Measurements from ENCODE around the gene ZC3H8.

ZC3H8 gene

DNA sequence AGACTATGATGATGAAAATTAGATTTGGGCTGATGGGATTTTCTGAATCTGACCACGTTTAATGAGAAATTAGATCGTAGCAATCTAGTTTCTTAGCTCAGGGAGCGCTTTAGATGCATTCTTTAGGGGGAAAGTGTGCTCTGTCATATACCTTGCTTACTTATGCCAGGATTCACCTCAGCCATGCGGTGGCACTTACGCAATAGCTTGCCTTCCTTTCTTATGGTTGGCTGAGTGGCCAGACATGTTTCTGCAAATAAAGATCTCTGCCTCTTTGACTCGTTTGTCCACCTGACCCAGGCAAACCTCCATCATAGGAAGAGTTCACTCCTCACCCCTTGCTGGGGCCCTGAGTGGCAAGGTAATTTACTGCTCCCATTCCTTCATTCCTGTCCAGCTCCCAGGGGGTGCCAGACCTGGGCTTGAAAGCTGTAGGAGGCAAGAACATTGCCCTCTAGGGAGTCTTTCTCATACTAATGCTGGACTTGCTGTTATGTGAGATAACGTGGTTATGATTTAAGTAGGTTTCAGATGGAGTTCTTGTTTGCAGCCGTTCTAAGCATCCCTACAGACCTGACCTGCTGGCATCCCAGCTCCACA, 59.6 kb downstream of the ZC3H8 start:
- no peak for DNase-seq (ENCODE audit: low read depth, low spot score)

DNA sequence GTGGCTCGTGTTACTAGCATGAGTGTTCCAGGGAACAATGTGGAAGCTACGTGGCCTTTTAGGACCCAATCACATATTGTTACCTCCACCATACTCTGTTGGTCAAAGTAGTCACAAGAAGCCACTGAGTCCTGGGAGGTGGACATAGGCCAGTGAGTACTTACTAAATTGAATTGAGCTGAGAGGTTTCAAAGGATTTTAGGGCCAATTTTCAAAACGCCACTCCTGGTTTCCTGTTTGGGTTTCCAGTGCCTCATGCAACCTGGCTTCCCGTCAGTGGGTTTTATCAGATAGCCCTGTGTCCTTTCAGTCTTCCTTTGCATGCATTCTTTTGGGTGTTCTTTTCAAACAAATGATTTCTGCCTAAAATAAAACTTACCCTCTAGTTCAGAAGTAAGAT, 60.4 kb downstream of the ZC3H8 start:
- no peak for DNase-seq (ENCODE audit: low read depth, low spot score)

DNA sequence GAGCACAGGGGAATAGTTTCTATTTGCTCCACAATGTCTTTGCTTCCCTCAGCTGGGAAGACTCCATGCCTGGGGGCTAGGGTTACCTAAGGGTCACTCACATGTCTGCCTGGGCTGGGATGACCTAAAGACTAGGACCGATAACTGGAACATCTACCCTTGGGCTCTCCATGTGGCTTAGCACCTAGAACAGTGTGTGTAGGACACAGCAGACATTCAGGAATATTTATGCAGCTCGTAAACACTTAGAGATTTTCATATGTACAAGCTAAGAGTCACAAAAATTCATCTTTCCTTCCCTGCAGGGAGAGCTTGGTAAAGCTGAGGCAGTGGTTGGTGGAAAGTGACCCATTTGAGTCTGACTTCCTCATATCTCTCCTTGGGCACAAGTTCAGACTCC, 60.8 kb downstream of the ZC3H8 start:
- no peak for DNase-seq (ENCODE audit: low read depth, low spot score)

DNA sequence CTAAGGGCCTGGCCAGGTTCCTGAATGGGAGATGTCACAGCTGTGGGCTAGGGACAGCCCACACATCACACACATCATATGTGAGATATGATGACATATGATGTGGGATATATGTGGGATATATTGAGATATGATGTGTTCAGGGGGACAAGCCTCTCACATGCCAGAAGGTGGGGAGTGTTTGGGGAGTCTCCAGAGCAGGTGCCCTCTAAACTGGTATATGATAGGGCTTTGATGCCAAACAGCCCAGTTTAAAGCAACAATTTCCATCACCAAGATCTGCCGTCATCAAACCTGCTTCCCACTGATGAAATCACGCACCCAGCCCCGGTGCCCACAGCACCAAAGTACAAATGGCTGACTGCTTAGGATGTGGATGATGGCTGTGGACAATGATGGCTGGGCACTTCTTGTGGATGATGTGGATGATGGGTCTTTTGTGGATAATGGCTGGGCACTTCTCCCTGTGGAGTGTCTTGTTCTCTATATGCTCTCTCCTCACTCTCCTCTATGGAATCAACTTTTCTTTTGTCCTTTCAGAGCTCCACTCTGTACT, 65.8 kb downstream of the ZC3H8 start:
- DNase-seq (ENCODE audit: low read depth, low spot score), result no peak

DNA sequence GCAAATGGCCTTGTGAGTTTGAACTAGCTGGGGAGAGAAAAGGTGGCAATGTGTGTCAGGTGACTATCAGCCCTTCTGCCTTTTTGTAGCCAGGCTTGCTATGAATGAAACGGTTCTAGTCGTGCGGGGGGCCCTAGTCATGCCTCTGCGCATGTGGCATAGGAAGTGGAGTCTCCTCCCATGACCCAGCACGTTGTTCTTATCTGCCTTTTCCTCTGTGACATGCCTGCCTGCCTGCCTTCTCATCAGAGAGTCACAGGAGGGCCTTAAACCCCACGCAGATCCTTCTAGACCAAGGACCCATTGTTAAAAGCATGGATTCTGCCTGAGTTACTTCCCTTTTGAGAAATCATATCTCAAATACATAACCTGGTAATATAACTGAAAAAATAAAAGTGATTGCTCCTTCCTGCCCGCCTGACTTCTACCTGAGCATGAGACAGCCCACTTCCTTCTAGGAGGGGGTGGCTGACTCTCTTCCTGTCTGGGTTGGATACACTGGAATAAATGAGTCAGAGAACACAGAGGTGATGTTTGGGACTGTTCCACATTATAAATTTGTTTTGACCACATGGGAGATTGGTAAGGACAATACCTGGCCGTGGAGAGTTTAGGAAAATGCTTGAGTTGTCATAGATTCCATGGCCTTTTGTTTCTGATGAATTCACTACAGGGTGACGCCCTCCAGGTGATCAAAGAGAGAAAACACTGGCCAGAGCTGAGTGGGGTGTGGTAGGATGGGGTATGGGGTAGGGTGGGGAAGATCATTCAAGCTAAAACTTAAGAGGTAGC, 66.8 kb downstream of the ZC3H8 start:
- no peak for DNase-seq (ENCODE audit: low read depth, low spot score)

DNA sequence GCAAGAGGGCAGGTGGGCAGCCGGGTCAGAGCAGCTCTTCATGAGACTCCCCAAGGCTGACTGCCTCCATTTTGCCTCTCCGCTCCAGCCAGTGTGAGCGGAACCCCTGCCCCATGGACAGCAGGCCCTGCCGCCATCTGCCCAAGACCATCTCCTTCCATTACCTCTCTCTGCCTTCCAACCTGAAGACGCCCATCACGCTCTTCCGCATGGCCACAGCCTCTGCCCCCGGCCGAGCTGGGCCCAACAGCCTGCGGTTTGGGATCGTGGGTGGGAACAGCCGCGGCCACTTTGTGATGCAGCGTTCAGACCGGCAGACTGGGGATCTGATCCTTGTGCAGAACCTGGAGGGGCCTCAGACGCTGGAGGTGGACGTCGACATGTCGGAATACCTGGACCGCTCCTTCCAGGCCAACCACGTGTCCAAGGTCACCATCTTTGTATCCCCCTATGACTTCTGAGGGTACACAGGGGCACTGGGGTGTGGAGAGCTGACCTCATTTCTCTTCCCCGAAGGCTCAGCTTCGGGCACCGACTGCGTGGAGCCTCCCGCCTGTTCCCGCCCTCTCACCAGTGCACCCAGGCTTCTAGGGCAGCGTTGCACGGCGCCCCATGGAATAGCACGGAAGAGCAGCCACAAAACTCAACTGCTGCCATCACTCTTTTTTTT, 67.7 kb downstream of the ZC3H8 start:
- no peak for DNase-seq (ENCODE audit: low read depth, low spot score)

DNA sequence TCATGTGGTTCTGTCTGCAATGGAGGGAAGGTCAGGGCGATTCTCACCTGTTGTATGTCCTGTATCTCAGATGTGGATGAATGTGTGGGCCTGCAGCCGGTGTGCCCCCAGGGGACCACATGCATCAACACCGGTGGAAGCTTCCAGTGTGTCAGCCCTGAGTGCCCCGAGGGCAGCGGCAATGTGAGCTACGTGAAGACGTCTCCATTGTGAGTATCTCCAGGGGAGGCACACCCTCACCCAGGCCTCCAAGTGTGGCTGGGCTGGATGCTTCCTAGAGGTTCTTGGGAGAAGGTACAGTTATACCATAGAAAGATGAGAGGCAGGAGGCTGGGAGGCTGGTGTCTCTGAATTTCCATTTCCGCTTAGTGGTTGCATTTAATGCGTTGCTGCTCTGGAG, 69.7 kb downstream of the ZC3H8 start:
- no peak for DNase-seq (ENCODE audit: low read depth, low spot score)

DNA sequence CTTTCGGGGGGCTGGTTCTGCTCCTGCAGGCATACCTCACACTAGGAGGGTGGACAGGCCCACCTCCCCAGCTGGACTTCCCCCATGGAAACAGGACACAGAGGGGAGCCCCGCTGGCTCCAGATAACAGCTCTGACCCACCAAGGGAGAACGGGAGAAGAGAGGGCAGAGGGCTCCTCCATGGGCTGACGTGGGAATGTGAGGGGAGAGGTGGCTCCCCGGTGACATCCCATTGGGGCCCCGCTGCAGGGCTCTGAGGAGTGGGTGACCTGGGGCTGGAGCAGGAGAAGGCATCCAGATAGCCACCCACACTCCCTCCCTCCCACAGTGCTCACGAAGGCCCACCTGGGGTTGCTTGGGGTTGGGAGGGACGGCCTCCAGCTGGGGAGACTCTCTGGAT, 70.7 kb downstream of the ZC3H8 start:
- no peak for DNase-seq (ENCODE audit: low read depth, low spot score)

DNA sequence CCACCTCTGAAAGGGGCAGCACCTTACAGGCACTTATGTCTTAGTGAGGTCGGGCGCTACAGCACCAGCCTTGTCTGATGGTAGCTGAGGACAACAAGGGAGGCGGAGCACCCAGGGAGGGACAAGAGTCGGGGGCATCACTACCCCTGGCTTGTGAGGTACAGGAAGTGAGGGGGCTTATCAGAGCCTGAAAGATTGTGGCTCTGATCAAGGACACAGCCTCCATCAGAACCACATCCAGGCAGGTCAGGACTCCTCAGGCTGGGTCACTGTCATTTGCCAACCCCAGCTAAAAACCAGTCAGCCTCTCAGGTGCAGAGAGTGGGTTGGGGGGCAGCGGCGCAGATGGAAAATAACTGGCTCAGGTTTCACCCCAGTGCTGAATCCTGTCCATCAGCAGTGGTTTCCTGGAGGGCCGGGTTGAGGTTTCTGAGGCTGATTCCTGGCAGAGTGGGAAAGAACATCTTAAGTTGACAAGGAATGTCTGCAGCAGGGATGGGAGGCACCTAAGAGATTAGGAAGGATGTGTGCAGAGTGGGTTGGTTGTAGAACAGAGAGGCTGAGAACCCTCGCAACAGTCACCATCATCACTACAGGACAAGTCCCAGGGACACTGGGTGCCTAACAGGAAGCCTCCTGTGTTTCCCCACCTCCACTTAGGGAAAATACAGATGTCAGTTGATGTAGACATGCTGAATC, 71.4 kb downstream of the ZC3H8 start:
- no peak for DNase-seq (ENCODE audit: low read depth, low spot score)

DNA sequence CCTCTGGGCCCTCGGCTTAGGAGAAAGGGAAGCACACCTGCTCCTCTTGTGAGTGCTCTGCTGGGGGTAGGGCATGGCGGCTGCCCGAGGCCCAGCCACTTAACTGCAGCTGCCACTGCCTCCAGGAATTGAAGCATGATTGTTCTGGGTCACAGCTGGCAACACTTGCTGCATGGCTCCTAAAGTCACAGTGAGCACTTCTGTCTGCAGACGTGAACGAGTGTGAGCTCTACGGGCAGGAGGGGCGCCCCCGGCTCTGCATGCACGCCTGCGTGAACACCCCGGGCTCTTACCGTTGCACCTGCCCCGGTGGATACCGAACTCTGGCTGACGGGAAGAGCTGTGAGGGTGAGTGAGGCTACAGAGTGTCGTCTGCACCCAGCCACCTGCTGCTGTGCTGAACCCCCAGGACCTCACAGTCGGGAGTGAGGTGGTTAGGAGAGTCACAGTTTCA, 72.2 kb downstream of the ZC3H8 start:
- DNase-seq (ENCODE audit: low read depth, low spot score), result no peak

DNA sequence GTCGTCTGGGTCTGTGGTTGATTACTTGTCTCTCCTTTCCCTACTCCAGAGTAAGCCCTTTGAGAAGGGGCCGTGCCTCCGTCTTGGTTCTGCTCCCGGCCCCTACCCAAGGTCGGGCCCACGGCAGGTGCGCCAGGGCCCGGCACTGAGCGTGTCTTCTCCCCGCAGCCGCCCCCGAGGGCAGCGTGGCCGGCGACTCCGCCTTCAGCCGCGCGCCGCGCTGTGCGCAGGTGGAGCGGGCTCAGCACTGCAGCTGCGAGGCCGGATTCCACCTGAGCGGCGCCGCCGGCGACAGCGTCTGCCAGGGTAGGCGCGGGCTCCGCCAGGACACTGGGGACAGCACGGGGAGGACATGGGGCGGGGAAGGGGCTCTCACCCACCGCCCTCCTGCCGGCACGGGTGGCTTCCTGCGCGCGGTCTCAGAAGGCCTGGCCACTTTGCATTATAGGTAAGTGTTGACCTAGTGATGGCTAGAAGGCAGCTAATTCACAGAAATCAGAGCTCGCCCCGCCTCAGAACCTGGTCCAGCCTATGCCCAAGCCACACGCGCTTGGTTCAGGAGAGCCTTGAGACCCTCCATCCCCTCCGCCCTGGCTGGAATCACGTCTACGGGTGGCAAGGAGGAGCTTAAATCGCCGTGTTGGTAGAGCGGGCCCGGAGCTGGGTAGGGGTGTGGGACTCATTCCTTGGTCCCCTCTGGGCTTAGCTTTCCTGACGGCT, 73.1 kb downstream of the ZC3H8 start:
- DNase-seq (ENCODE audit: low read depth, low spot score), result no peak

DNA sequence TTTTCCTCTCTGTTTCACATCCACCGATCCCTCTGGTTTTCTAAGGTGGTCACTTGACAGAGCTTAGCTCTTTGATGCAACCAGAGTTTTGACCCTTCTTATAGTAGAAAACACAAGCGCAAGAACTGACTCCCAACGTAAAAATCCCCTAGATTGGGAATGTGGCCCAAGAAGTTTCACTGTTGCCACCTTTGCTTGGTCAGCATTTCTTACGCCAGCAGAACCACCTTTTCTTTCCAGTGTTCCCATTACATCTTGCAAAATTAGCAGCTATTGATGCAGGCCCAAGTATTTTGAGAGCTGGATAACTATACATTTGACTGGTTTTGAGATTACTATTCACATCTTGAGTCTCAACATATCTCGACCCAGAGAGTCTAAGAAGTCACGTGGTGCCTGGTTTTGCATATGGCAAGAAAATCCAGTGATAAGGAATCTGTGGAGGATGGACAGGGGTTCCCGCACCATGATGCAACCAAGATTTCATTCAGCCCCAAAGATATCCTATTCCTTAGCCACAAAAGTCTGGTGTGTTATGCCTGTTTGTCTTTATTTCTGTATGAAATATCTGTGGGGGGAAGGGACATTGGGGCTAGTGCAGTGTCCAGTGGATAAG, 78.8 kb downstream of the ZC3H8 start:
- no peak for DNase-seq (ENCODE audit: low read depth, low spot score)

DNA sequence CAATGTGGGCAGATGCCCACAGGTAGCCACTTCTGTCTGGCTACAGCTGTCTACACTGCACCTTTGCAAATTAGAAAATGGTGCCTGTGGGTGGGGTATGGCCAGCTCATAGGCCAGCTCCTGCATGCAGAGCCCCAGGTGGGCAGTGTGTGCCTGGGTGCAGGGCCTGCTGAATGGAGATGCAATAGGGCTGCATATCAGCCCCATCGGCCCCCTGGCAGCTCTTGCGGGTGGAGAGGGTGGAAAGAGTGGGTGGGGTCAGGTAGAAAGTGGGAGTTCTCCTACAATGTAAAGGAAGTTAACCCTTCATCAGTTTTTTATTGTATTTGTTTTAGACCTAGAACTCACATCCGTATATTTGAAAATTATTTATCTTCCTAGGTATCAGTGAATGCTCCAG, 79.5 kb downstream of the ZC3H8 start:
- DNase-seq (ENCODE audit: low read depth, low spot score), result no peak

DNA sequence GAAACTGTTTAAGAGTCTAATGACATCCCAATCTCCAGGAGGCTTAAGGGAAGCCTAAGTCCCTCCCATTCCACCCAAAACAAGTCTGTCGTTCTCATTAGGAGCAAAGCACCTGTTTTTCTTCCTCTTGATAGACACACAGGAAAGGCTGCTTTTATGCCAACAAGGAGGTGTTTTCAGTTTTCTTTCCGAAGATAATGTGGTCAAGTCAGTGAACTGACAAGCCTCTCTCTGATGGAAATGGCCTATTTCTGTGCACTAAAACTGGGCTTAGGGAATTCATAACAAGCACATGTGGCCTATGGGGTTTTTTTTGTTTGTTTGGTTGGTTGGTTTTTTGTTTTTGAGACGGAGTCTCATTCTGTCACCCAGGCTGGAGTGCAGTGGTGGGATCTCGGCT, 80.5 kb downstream of the ZC3H8 start:
- DNase-seq (ENCODE audit: low read depth, low spot score), result no peak

DNA sequence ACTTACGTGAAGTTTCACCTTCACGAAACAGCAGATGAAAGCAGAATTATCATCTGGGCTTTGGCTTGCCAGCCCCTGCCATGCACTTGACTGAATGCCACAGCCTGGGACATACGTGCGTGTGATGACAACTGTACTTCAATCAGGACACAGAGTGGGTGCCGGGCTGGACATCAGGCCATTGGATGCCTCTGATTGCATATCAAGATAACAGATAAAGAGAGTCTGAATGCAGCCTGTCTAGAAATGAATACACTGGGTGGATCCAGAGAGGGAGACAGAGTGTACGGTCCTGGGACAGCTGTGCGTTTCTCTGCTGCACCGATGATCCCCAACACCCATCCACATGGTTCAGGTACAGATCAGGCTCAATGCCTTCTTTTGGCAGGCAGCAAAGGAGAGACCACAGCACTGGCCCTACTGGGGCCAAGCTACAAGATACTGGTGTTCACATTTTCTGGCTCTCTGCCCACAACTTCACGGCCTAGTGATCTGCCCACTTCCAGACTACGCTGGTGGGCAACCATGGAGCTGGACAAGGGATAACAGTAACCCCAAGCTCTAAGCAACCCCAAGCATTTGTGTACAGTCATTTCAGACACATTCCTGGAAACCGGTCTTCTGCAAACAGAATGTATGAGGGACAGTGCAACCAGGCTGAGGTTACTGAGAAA, 81.1 kb downstream of the ZC3H8 start:
- DNase-seq (ENCODE audit: low read depth, low spot score), result no peak

DNA sequence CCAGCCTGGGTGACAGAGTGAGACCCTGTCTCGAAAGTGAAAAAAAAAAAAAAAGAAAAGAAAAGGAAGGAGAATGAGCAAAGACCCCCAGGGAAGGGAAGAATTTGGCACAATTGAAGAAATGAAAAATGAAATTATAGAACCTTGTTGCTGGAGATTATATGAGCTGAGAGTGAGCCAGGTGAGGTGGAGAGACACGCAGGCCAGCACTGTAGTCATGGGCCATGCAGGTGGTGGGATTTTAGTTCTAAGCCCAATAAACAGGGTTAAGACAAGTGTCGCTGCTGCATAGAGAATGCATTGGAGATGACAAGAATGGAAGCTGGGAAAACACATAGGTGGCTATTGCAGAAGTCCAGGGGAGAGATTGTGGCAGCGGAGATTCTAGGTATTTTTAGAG, 84.3 kb downstream of the ZC3H8 start:
- DNase-seq (ENCODE audit: low read depth, low spot score), result no peak

DNA sequence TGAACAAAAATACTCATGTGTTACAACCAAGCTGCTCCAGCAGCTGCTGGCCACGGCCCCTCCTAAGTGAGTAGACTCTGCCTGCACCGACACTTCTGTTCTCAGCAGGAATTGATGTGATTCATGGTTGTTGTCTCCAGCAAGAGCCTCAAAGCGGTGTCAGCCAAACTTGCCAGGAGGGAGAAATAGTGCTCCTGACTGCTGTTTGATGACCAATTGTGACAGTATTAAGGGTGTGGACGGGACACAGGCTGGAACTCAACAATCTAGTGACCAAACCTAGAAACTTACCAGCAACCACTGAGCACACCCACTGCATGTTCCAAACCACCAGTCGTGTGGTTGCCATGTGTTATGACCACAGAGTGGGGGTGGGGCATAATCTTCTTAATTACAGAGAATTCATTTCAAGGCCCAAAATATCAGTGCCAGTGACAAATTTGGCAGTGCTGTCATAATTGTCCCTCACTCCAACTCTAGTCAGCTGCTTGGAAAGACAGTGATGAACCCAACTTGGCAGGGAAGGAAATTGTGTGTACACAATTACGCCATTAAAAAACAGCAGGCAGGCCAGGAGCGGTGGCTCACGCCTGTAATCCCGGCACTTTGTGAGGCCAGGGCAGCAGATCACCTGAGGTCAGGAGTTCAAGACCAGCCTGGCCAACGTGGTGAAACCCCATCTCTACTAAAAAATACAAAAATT, 86.3 kb downstream of the ZC3H8 start:
- no peak for DNase-seq (ENCODE audit: low read depth, low spot score)

DNA sequence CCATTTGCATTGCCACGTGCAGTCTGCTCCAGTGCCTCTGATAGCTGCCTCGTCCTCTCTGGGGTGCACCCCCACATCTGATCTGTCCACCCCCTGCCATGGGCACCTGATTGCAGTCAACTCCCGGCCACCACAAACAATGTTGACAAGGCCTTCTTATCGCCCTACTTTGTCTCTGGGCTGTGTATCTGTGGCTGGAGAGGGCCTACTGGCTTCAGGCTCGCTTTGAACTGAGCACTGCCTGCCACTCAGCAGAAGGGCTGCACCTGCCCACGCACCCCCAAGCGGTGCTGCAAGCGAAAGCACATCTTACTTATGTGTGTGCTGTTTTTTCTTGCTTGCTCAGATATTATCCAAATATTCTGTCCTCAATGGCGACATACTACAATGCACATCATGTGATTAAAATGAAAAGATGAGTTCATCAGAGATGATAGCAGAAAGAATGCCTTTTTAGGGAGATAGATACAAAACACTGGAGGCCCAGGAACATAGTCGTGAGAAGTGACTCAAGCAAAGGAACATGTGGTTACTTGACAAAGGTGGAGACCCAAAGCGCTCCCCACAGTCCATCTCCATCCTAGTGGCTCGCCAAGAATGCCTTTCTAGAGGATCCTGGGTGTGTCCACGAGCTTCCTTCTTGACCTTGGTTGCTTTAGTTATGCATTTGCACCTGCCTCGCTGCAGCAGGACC, 87.9 kb downstream of the ZC3H8 start:
- DNase-seq (ENCODE audit: low read depth, low spot score), result no peak

DNA sequence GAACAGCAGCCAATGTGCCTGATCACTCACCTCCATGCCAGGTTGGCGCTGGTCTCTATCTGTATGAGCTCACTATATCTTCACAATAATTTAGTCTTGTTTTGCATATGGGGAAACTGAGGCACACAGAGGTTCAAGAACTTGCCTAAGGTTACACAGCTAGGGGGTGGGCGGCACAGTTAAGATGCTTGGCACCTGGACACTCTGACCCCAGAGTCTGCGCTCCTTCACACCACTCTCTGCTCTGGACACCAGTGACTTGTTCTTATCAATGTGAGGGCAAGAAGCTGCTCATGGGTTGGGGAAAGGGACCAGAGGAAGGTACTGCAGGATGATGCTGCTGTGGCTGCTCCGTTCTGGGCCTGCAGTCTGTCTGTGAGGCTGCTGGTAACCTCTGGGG, 89.5 kb downstream of the ZC3H8 start:
- no peak for DNase-seq (ENCODE audit: low read depth, low spot score)
